ENCODE results near the gene SYNDIG1.

SYNDIG1 gene

DNA sequence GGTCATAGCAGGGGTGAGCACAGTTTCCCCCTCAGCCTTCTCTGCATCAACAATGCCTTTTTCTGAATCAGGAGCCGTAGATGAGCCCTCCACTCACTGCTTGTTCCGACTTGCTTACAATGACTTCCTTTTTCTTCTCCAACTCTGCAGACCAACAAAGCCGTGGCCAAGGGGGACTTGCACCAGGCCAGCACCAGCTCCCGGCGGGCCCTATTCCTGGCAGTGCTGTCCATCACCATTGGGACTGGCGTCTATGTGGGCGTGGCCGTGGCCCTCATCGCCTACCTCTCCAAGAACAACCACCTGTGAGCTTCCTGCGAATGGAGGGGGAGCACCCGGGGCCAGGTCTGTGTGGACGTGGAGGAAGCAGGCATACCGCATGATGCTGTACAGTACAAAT lies 195.8 kb downstream of the SYNDIG1 start:
- Histone ChIP-seq H2BK120ac (ENCODE audit: insufficient read depth, low read length, poor library complexity) (no peak overlapping the region), H3K14ac (ENCODE audit: low read length) (no peak overlapping the region), H2AFZ (ENCODE audit: insufficient read depth, low read length, poor library complexity) (no peak overlapping the region), H3K4me1 (ENCODE audit: control insufficient read depth in 1 of 2, insufficient read depth in 2 of 2, low read length in 2 of 2) (peaks cover 0 to 3% of the 10 kb centered on the region in 2 experiments), H3K4ac (ENCODE audit: low read depth, low read length) (no peak overlapping the region), H2AK5ac (ENCODE audit: low read length) (no peak overlapping the region), H3K9me3 (ENCODE audit: insufficient read depth, low read depth, low read length) (peaks cover 5% of the 10 kb centered on the region), H3K27ac (ENCODE audit: low read depth, low read length) (no peak overlapping the region), H3K27me3 (ENCODE audit: insufficient read depth, low read length) (no peaks in the 10 kb centered on the region), H4K8ac (ENCODE audit: low read depth, low read length) (no peak overlapping the region), H3K9ac (ENCODE audit: low read length) (no peak overlapping the region), H3K36me3 (ENCODE audit: control insufficient read depth in 1 of 2, insufficient read depth in 2 of 2, low read length in 2 of 2) (no peaks in the 10 kb centered on the region), H3K4me2 (ENCODE audit: low read length) (no peak overlapping the region), H3K79me2 (ENCODE audit: control insufficient read depth, insufficient read depth, low read length, poor library complexity) (no peaks in the 10 kb centered on the region), H3K18ac (ENCODE audit: low read length) (no peak overlapping the region), H4K91ac (ENCODE audit: low read depth, low read length) (no peak overlapping the region), H2BK5ac (ENCODE audit: low read depth, low read length, poor library complexity) (no peak overlapping the region), H3K23ac (ENCODE audit: low read length) (no peak overlapping the region), H3K79me1 (ENCODE audit: low read length) (no peaks in the 10 kb centered on the region), H4K12ac (ENCODE audit: low read depth, low read length) (no peak overlapping the region), H2BK12ac (ENCODE audit: low read length) (no peak overlapping the region), H3K4me3 (ENCODE audit: low read depth, low read length) (no peak overlapping the region)
- WGBS (ENCODE audit: extremely low coverage, insufficient coverage, insufficient read length), result no CpG with 5 or more reads among the region's 13 CpGs
- no peak for DNase-seq

DNA sequence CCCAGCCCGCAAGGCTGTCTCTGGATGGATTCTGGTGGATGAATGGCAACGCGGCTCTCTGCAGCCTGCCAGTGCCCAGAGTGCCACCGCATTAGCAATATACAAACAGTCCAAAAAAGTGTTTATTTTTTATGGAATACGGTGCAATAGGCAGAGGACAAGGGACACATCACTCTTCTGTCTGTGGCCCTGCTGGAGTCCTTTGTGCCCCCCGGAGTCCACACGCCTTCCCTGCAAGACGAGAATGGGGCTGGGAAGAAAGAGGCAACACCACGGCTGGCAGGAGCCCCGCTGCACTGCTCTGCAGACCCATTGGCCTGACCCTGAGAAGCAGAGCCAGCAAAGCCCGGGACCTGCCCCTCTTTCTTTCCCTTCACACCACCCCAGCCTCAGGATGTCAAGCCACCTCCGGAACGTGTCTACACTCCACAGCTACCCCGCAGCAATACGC lies 196.3 kb downstream of the SYNDIG1 start:
- Histone ChIP-seq H3K23ac (ENCODE audit: low read length) (no peak overlapping the region), H3K27ac (ENCODE audit: low read depth, low read length) (no peak overlapping the region)

DNA sequence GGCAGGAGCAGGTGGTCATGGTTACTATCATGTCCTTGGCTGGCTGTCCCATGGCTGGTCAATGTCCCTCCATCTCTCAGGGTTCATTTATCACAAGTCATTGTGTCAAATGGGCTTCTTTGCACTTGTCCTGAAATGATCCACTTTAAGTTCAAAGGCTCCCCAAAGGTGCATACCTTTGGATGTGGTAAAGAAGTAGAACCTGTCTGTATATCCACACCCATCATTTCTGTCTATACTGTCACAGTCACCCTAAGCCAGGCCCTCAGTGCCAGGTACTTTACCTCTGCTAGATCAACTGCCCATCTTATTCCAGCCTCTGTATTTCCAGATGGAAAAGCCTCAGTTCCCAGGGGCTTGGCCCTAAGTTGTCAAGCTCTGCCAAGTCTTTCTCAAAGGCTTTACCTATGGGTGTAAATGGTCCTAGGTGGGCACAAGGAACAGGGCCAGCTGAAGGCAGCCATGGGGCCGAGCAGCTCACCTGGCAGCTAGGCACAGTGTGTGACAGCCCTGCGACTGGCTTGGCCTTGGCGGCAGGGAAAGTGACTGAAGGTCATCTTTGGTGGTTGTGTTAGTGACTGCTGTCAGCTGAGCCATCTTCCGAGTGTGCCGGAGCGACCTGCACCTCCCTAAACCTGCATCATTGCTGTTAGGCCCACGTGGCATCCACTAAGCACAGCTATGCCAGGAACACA lies 198.4 kb downstream of the SYNDIG1 start:
- no peak overlapping the region for H4K91ac ChIP-seq (ENCODE audit: low read depth, low read length)
- no peak overlapping the region for H4K8ac ChIP-seq (ENCODE audit: low read depth, low read length)
- no peak for DNase-seq
- H2AK5ac ChIP-seq (ENCODE audit: low read length), result no peak overlapping the region
- no peaks in the 10 kb centered on the region for H3K36me3 ChIP-seq (ENCODE audit: control insufficient read depth in 1 of 2, insufficient read depth in 2 of 2, low read length in 2 of 2)
- H3K9me3 ChIP-seq (ENCODE audit: insufficient read depth, low read depth, low read length), result peaks cover 2% of the 10 kb centered on the region
- H3K4me2 ChIP-seq (ENCODE audit: low read length), result no peak overlapping the region
- H3K27ac ChIP-seq (ENCODE audit: low read depth, low read length), result no peak overlapping the region
- no peaks in the 10 kb centered on the region for H3K79me2 ChIP-seq (ENCODE audit: control insufficient read depth, insufficient read depth, low read length, poor library complexity)
- H2BK5ac ChIP-seq (ENCODE audit: low read depth, low read length, poor library complexity), result no peak overlapping the region
- no peak overlapping the region for H3K18ac ChIP-seq (ENCODE audit: low read length)
- H2BK12ac ChIP-seq (ENCODE audit: low read length), result no peak overlapping the region
- no peak overlapping the region for H3K9ac ChIP-seq (ENCODE audit: low read length)
- peaks cover 0 to 5% of the 10 kb centered on the region in 2 experiments for H3K4me1 ChIP-seq (ENCODE audit: control insufficient read depth in 1 of 2, insufficient read depth in 2 of 2, low read length in 2 of 2)
- H4K12ac ChIP-seq (ENCODE audit: low read depth, low read length), result no peak overlapping the region
- H3K79me1 ChIP-seq (ENCODE audit: low read length), result no peaks in the 10 kb centered on the region
- no peak overlapping the region for H3K4me3 ChIP-seq (ENCODE audit: low read depth, low read length)
- H3K27me3 ChIP-seq (ENCODE audit: insufficient read depth, low read length), result no peaks in the 10 kb centered on the region
- H3K23ac ChIP-seq (ENCODE audit: low read length), result no peak overlapping the region
- no peak overlapping the region for H2AFZ ChIP-seq (ENCODE audit: insufficient read depth, low read length, poor library complexity)
- no peak overlapping the region for H3K14ac ChIP-seq (ENCODE audit: low read length)
- H2BK120ac ChIP-seq (ENCODE audit: insufficient read depth, low read length, poor library complexity), result no peak overlapping the region
- H3K4ac ChIP-seq (ENCODE audit: low read depth, low read length), result no peak overlapping the region
- no CpG with 5 or more reads among the region's 7 CpGs for WGBS (ENCODE audit: extremely low coverage, insufficient coverage, insufficient read length)

More for the DNA sequence above, 196.3 kb downstream of the SYNDIG1 start:
- DNase-seq, result no peak
- no peak overlapping the region for H4K8ac ChIP-seq (ENCODE audit: low read depth, low read length)
- no peaks in the 10 kb centered on the region for H3K79me2 ChIP-seq (ENCODE audit: control insufficient read depth, insufficient read depth, low read length, poor library complexity)
- no peaks in the 10 kb centered on the region for H3K79me1 ChIP-seq (ENCODE audit: low read length)
- H3K9ac ChIP-seq (ENCODE audit: low read length), result no peak overlapping the region
- no CpG with 5 or more reads among the region's 15 CpGs for WGBS (ENCODE audit: extremely low coverage, insufficient coverage, insufficient read length)
- no peak overlapping the region for H3K18ac ChIP-seq (ENCODE audit: low read length)
- H2AK5ac ChIP-seq (ENCODE audit: low read length), result no peak overlapping the region
- H3K27me3 ChIP-seq (ENCODE audit: insufficient read depth, low read length), result no peaks in the 10 kb centered on the region
- H3K14ac ChIP-seq (ENCODE audit: low read length), result no peak overlapping the region
- no peak overlapping the region for H2AFZ ChIP-seq (ENCODE audit: insufficient read depth, low read length, poor library complexity)
- no peak overlapping the region for H3K4me2 ChIP-seq (ENCODE audit: low read length)
- no peak overlapping the region for H2BK120ac ChIP-seq (ENCODE audit: insufficient read depth, low read length, poor library complexity)
- no peak overlapping the region for H2BK5ac ChIP-seq (ENCODE audit: low read depth, low read length, poor library complexity)
- peaks cover 5% of the 10 kb centered on the region for H3K9me3 ChIP-seq (ENCODE audit: insufficient read depth, low read depth, low read length)
- H3K36me3 ChIP-seq (ENCODE audit: control insufficient read depth in 1 of 2, insufficient read depth in 2 of 2, low read length in 2 of 2), result no peaks in the 10 kb centered on the region
- H4K91ac ChIP-seq (ENCODE audit: low read depth, low read length), result no peak overlapping the region
- no peak overlapping the region for H3K4ac ChIP-seq (ENCODE audit: low read depth, low read length)
- H3K4me1 ChIP-seq (ENCODE audit: control insufficient read depth in 1 of 2, insufficient read depth in 2 of 2, low read length in 2 of 2), result no peaks in the 10 kb centered on the region
- no peak overlapping the region for H2BK12ac ChIP-seq (ENCODE audit: low read length)
- H3K4me3 ChIP-seq (ENCODE audit: low read depth, low read length), result no peak overlapping the region
- H4K12ac ChIP-seq (ENCODE audit: low read depth, low read length), result no peak overlapping the region

DNA sequence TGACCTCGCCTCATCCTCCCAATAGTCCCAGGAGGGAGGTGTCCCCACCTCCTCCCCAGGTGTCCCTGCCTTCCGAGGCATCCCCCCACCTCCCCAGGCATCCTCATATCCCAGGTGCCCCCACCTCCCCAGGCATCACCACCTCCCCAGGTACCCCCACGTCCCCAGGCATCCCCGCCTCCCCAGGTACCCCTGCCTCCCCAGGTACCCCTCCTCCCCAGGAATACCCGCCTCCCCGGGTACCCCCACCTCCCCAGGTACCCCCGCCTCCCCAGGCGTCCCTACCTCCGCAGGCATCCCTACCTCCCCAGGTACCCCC lies 198.9 kb downstream of the SYNDIG1 start:
- Histone ChIP-seq H4K12ac (ENCODE audit: low read depth, low read length) (no peak overlapping the region), H4K8ac (ENCODE audit: low read depth, low read length) (no peak overlapping the region), H3K36me3 (ENCODE audit: control insufficient read depth in 1 of 2, insufficient read depth in 2 of 2, low read length in 2 of 2) (no peaks in the 10 kb centered on the region), H4K91ac (ENCODE audit: low read depth, low read length) (no peak overlapping the region), H3K18ac (ENCODE audit: low read length) (no peak overlapping the region), H3K79me2 (ENCODE audit: control insufficient read depth, insufficient read depth, low read length, poor library complexity) (no peaks in the 10 kb centered on the region), H3K27ac (ENCODE audit: low read depth, low read length) (no peak overlapping the region), H2AK5ac (ENCODE audit: low read length) (no peak overlapping the region), H3K27me3 (ENCODE audit: insufficient read depth, low read length) (no peaks in the 10 kb centered on the region), H3K23ac (ENCODE audit: low read length) (no peak overlapping the region), H2AFZ (ENCODE audit: insufficient read depth, low read length, poor library complexity) (no peak overlapping the region), H3K9me3 (ENCODE audit: insufficient read depth, low read depth, low read length) (peaks cover 2% of the 10 kb centered on the region), H3K79me1 (ENCODE audit: low read length) (no peaks in the 10 kb centered on the region), H3K4ac (ENCODE audit: low read depth, low read length) (no peak overlapping the region), H2BK12ac (ENCODE audit: low read length) (no peak overlapping the region), H3K14ac (ENCODE audit: low read length) (no peak overlapping the region), H2BK120ac (ENCODE audit: insufficient read depth, low read length, poor library complexity) (no peak overlapping the region), H3K4me2 (ENCODE audit: low read length) (no peak overlapping the region), H3K9ac (ENCODE audit: low read length) (no peak overlapping the region), H3K4me1 (ENCODE audit: control insufficient read depth in 1 of 2, insufficient read depth in 2 of 2, low read length in 2 of 2) (peaks cover 4 to 5% of the 10 kb centered on the region in 2 experiments), H2BK5ac (ENCODE audit: low read depth, low read length, poor library complexity) (no peak overlapping the region), H3K4me3 (ENCODE audit: low read depth, low read length) (no peak overlapping the region)
- WGBS (ENCODE audit: extremely low coverage, insufficient coverage, insufficient read length), result no CpG with 5 or more reads among the region's 9 CpGs
- no peak for DNase-seq
